Neutrophil (primary cell): ENCODE data around the gene CHRM4.
"Not testable (repeated sequence)": the region's sequence is repeated elsewhere in the genome, so short reads cannot be mapped to it uniquely, and the experiment has no call there.

Experiments
- H3K27ac ChIP-seq: fragments of 200-600 bp; sonication (generic); 2 replicates; pipeline ENCODE4 v1.5.1; 2016; ENCODE audit warnings: mild to moderate bottlenecking, moderate library complexity
- H3K27me3 ChIP-seq: fragments of 200-600 bp; sonication (generic); 2 replicates; pipeline ENCODE4 v1.6.0; 2016; ENCODE audit warnings: mild to moderate bottlenecking
- H3K36me3 ChIP-seq: fragments of 200-600 bp; sonication (generic); 2 replicates; pipeline ENCODE4 v1.5.1; 2017
- H3K4me1 ChIP-seq, 2 experiments: fragments of 200-600 bp in 1 of 2; sonication (generic) in 1 of 2; 1 replicate in 1 of 2; 2 replicates in 1 of 2; pipeline versions ENCODE4 v1.5.1 to v1.6.1; 2013 to 2016; ENCODE audit warnings: low read depth in 1 of 2, low read length in 1 of 2, mild to moderate bottlenecking in 1 of 2, moderate library complexity in 1 of 2; ENCODE audit not compliant: control insufficient read depth in 1 of 2, insufficient read depth in 1 of 2
- H3K4me3 ChIP-seq, 2 experiments: fragments of 200-600 bp in 1 of 2; sonication (generic) in 1 of 2; 1 replicate in 1 of 2; 2 replicates in 1 of 2; pipeline ENCODE4 v1.5.1; 2013 to 2016; ENCODE audit warnings: low read depth in 1 of 2, low read length in 1 of 2, mild to moderate bottlenecking in 1 of 2, moderate library complexity in 1 of 2
- H3K9me3 ChIP-seq: fragments of 200-600 bp; sonication (generic); 2 replicates; pipeline ENCODE4 v1.5.1; 2016
- CTCF ChIP-seq: fragments of 200-600 bp; sonication (generic); IDR thresholded peaks from 2 replicates; pipeline ENCODE4 v1.5.1; 2016; ENCODE audit warnings: antibody characterized with exemption

Gene CHRM4

GRCh38 chr11:46372086-46372485 lies 19.5 kb downstream of the CHRM4 start:
- TF ChIP-seq CTCF = no peak
- Histone ChIP-seq H3K27ac (no peak overlapping the region), H3K9me3 (peaks cover 6% of the 10 kb centered on the region), H3K36me3 (peaks cover 99% of the 10 kb centered on the region), H3K27me3 (no peaks in the 10 kb centered on the region), H3K4me3 (no peak overlapping the region), H3K4me1 (peaks cover 2 to 9% of the 10 kb centered on the region in 2 experiments)

GRCh38 chr11:46371262-46371661 lies 20.3 kb downstream of the CHRM4 start:
- not testable (repeated sequence) for H3K9me3 ChIP-seq, H3K27me3 ChIP-seq, H3K27ac ChIP-seq, H3K4me3 ChIP-seq
- Histone ChIP-seq H3K4me1 (peaks cover 6 to 11% of the 10 kb centered on the region in 2 experiments), H3K36me3 (peaks cover 99% of the 10 kb centered on the region)

- Histone ChIP-seq H3K4me1 (peaks cover 6 to 11% of the 10 kb centered on the region in 2 experiments), H3K9me3 (no peaks in the 10 kb centered on the region), H3K4me3 (no peak overlapping the region), H3K36me3 (peaks cover 99% of the 10 kb centered on the region), H3K27ac (no peak overlapping the region), H3K27me3 (no peaks in the 10 kb centered on the region)
- no peak for TF ChIP-seq CTCF
Measured at GRCh38 chr11:46370253-46370652, 21.3 kb downstream of the CHRM4 start.

- Histone ChIP-seq H3K4me1 (peaks cover 9 to 16% of the 10 kb centered on the region in 2 experiments), H3K4me3 (no peak overlapping the region), H3K27ac (no peak overlapping the region), H3K36me3 (peaks cover 99% of the 10 kb centered on the region), H3K9me3 (no peaks in the 10 kb centered on the region), H3K27me3 (no peaks in the 10 kb centered on the region)
- TF ChIP-seq CTCF = peak; percentile 74
Measured at GRCh38 chr11:46369458-46370152, 22.0 kb downstream of the CHRM4 start.

- peaks cover 83% of the 10 kb centered on the region for H3K36me3 ChIP-seq
- H3K27me3 ChIP-seq = no peaks in the 10 kb centered on the region
- peaks cover 26 to 34% of the 10 kb centered on the region in 2 experiments for H3K4me1 ChIP-seq
- H3K4me3 ChIP-seq = no peak overlapping the region
- H3K27ac ChIP-seq = peak overlapping the region; percentile 88
- H3K9me3 ChIP-seq = no peaks in the 10 kb centered on the region
- TF ChIP-seq CTCF = no peak
Measured at GRCh38 chr11:46367916-46368267, 23.7 kb downstream of the CHRM4 start.

GRCh38 chr11:46367244-46367915 lies 24.2 kb downstream of the CHRM4 start:
- Histone ChIP-seq H3K9me3 (no peaks in the 10 kb centered on the region), H3K36me3 (peaks cover 78% of the 10 kb centered on the region), H3K4me3 (no peak overlapping the region), H3K4me1 (peaks cover 31 to 39% of the 10 kb centered on the region in 2 experiments), H3K27me3 (no peaks in the 10 kb centered on the region), H3K27ac (peak overlapping the region; percentile 88)
- TF ChIP-seq CTCF = peak; percentile 83
